A673 (cell line): ENCODE data around the gene NRN1. TPM values are rescaled to one million over a fixed set of nuclear protein-coding genes. Genes with fewer than 3 reads are reported as not detected.

Source experiments
- BruUV-seq: library from RNA; stranded (reverse); fragments of 400-500 nt; replicated peaks from 2 replicates; lab custom pipeline; 2021; lab: Mats Ljungman, UMichigan
- CTCF ChIA-PET: fragments of 300-600 bp; sonication (Branson Sonifier 250); formaldehyde crosslinking; loops from one replicate; lab custom pipeline; 2022; ENCODE audit warnings: antibody characterized with exemption; lab: Charles Lee
- POLR2A ChIA-PET: fragments of 300-600 bp; sonication (Branson Sonifier 250); formaldehyde crosslinking; loops from one replicate; lab custom pipeline; 2022; ENCODE audit warnings: antibody characterized with exemption; ENCODE audit not compliant: low non-redundant PET; lab: Charles Lee
- DNase-seq: peaks from one replicate; pipeline ENCODE4 v3.0.0-alpha.2; 2015; ENCODE audit warnings: low spot score
- H3K27ac ChIP-seq: fragments of 200-600 bp; sonication (generic); 2 replicates; pipeline ENCODE4 v1.5.1; 2016; ENCODE audit warnings: mixed run types, low read depth, mild to moderate bottlenecking, mixed read lengths, antibody characterized with exemption, low read length; ENCODE audit not compliant: poor library complexity, severe bottlenecking
- H3K27me3 ChIP-seq: fragments of 200-600 bp; sonication (generic); replicated peaks from 2 replicates; pipeline ENCODE4 v1.6.1; 2017; ENCODE audit warnings: mixed run types, low read depth, mild to moderate bottlenecking, mixed read lengths, antibody characterized with exemption, low read length; ENCODE audit not compliant: insufficient read depth, poor library complexity
- H3K36me3 ChIP-seq: fragments of 200-600 bp; sonication (generic); 2 replicates; pipeline ENCODE4 v1.6.1; 2016; ENCODE audit warnings: mixed run types, mild to moderate bottlenecking, mixed read lengths, antibody characterized with exemption, low read length; ENCODE audit not compliant: insufficient read depth, poor library complexity, severe bottlenecking
- H3K4me1 ChIP-seq: fragments of 200-600 bp; sonication (generic); 2 replicates; pipeline ENCODE4 v1.6.1; 2017; ENCODE audit warnings: mixed run types, mild to moderate bottlenecking, mixed read lengths, antibody characterized with exemption, low read length; ENCODE audit not compliant: insufficient read depth, poor library complexity, severe bottlenecking
- H3K4me3 ChIP-seq: fragments of 200-600 bp; sonication (generic); 2 replicates; pipeline ENCODE4 v1.5.1; 2016; ENCODE audit warnings: low read depth, mixed run types, mild to moderate bottlenecking, mixed read lengths, low read length; ENCODE audit not compliant: poor library complexity, severe bottlenecking
- H3K9me3 ChIP-seq: fragments of 200-600 bp; sonication (generic); 2 replicates; pipeline ENCODE4 v1.6.1; 2016; ENCODE audit warnings: mixed run types, low read depth, mild to moderate bottlenecking, mixed read lengths, antibody characterized with exemption, low read length; ENCODE audit not compliant: poor library complexity, severe bottlenecking
- EZH2 ChIP-seq: fragments of 200-600 bp; sonication (generic); IDR thresholded peaks from 2 replicates; pipeline ENCODE4 v1.6.1; 2017; ENCODE audit warnings: borderline replicate concordance, low read depth, mild to moderate bottlenecking, mixed read lengths, antibody characterized with exemption, low read length; ENCODE audit not compliant: poor library complexity, severe bottlenecking
- intact Hi-C: fragments of 100-400 bp; cut with micrococcal nuclease; formaldehyde crosslinking; loops from one replicate; pipeline ENCODE4 v1.10.0; 2022; ENCODE audit not compliant: unreplicated experiment
- total RNA-seq: library from RNA; stranded (reverse); gene quantifications from 2 replicates; pipeline ENCODE4 v1.2.3, GENCODE V29; 2021
- TF ChIP-seq, protein P1 (sequence below): fragments of 300-800, 200-600 bp; sonication (generic); conservative IDR thresholded peaks from 2 replicates; pipeline ENCODE4 v1.5.1; 2017; ENCODE audit warnings: low read depth, mild to moderate bottlenecking, antibody characterized with exemption, low read length, moderate library complexity, mixed read lengths

Gene NRN1
- total RNA-seq, 1 experiment from 2014 or later, result 37.0 TPM

DNA sequence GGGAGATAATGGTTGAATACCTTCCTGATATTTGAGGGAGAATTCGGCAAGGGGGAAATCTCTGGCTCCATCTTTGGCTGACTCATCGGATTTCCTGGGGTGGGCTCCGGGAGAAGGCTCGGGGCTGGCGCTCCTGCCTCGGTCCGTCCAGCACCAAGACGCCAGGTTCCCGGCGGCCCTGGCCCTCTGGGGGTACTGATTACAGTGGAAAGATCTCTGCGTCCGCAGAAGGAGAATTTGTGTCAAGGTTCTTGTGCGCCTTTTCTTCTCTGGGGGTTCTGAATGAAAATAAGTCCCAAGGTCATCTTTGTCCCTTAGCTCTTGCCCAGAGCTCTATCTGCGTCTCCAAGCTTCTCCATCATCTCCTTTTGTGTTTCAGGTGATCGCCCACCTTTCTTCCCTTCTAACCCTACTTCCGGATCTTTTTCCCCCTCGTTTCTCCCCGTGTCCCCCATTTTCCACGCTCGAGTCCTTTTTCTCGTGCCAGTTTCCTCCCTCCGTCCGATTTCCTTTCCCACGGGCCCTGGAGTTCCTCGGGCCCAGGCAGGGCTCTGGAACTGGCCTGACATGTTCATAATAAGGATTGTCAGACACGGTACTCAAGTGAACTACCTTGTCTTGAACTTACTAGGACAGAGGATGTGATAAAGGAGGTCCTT, 11.6 kb downstream of the NRN1 start:
- ChIA-PET POLR2A (no interaction called here), CTCF (interaction anchor here (1.7 kb wide), 1 partner anchor 524 kb away, joined by 12 read pairs; no protein-coding TSS in a partner anchor)
- Histone ChIP-seq H3K27me3 (no peaks in the 10 kb centered on the region), H3K27ac (no peak overlapping the region), H3K4me1 (peaks cover 28% of the 10 kb centered on the region), H3K4me3 (no peak overlapping the region), H3K9me3 (no peaks in the 10 kb centered on the region), H3K36me3 (peaks cover 3% of the 10 kb centered on the region)
- DNase-seq, result no peak
- BruUV-seq, result no TSS peak
- intact Hi-C loops, result loop anchor here (5.0 to 10.0 kb wide), 3 partner anchors 103 to 552 kb away; no protein-coding TSS in a partner anchor
- TF ChIP-seq EZH2, result no peak
- TF ChIP-seq, protein P1, sequence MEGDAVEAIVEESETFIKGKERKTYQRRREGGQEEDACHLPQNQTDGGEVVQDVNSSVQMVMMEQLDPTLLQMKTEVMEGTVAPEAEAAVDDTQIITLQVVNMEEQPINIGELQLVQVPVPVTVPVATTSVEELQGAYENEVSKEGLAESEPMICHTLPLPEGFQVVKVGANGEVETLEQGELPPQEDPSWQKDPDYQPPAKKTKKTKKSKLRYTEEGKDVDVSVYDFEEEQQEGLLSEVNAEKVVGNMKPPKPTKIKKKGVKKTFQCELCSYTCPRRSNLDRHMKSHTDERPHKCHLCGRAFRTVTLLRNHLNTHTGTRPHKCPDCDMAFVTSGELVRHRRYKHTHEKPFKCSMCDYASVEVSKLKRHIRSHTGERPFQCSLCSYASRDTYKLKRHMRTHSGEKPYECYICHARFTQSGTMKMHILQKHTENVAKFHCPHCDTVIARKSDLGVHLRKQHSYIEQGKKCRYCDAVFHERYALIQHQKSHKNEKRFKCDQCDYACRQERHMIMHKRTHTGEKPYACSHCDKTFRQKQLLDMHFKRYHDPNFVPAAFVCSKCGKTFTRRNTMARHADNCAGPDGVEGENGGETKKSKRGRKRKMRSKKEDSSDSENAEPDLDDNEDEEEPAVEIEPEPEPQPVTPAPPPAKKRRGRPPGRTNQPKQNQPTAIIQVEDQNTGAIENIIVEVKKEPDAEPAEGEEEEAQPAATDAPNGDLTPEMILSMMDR, result no peak

GRCh38 chr6:5994234-5994998, 12.3 kb downstream of the NRN1 start:
- Histone ChIP-seq H3K4me3 (no peak overlapping the region), H3K27me3 (no peaks in the 10 kb centered on the region), H3K36me3 (no peaks in the 10 kb centered on the region), H3K4me1 (peaks cover 22% of the 10 kb centered on the region), H3K27ac (no peak overlapping the region), H3K9me3 (no peaks in the 10 kb centered on the region)
- no TSS peak for BruUV-seq
- DNase-seq, result no peak
- ChIA-PET POLR2A (interaction anchor here (0.6 kb wide), 1 partner anchor 548 kb away, joined by 6 read pairs; no protein-coding TSS in a partner anchor), CTCF (interaction anchor here (1.7 kb wide), 1 partner anchor 523 kb away, joined by 12 read pairs; no protein-coding TSS in a partner anchor)
- TF ChIP-seq EZH2, result no peak
- TF ChIP-seq, protein P1, result 0 out of 2 replicates have a peak, but pooled peaks have one; percentile 16
- intact Hi-C loops, result loop anchor here (10.0 kb wide), 1 partner anchor 170 kb away; no protein-coding TSS in a partner anchor

- DNase-seq, result no peak
- CTCF ChIA-PET, result no interaction called here
- POLR2A ChIA-PET, result no interaction called here
- H3K36me3 ChIP-seq, result no peaks in the 10 kb centered on the region
- intact Hi-C loops, result loop anchor here (10.0 kb wide), 1 partner anchor 168 kb away; no protein-coding TSS in a partner anchor
- no peak overlapping the region for H3K27ac ChIP-seq
- TF ChIP-seq, protein P1, result no peak
- TF ChIP-seq EZH2, result no peak
- H3K9me3 ChIP-seq, result peaks cover 4% of the 10 kb centered on the region
- no peak overlapping the region for H3K4me3 ChIP-seq
- BruUV-seq, result no TSS peak
- H3K4me1 ChIP-seq, result peaks cover 5% of the 10 kb centered on the region
- no peaks in the 10 kb centered on the region for H3K27me3 ChIP-seq
Observed at GRCh38 chr6:5992551-5993225, 14.0 kb downstream of the NRN1 start.
